Activated naive CD4-positive, alpha-beta T cell treated with Interleukin-2 at 50 U/mL for 16 hours (primary cell): ENCODE results near the gene MIER3.
A peak's percentile ranks its signal among the peaks of the same experiment; 100 is the strongest.
"Not testable (repeated sequence)": the region's sequence is repeated elsewhere in the genome, so short reads cannot be mapped to it uniquely, and the experiment has no call there.

Source experiments
- DNase-seq: peaks from one replicate; pipeline ENCODE4 v3.0.0-alpha.2; 2020

The MIER3 gene, protein sequence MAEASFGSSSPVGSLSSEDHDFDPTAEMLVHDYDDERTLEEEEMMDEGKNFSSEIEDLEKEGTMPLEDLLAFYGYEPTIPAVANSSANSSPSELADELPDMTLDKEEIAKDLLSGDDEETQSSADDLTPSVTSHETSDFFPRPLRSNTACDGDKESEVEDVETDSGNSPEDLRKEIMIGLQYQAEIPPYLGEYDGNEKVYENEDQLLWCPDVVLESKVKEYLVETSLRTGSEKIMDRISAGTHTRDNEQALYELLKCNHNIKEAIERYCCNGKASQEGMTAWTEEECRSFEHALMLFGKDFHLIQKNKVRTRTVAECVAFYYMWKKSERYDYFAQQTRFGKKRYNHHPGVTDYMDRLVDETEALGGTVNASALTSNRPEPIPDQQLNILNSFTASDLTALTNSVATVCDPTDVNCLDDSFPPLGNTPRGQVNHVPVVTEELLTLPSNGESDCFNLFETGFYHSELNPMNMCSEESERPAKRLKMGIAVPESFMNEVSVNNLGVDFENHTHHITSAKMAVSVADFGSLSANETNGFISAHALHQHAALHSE

DNA sequence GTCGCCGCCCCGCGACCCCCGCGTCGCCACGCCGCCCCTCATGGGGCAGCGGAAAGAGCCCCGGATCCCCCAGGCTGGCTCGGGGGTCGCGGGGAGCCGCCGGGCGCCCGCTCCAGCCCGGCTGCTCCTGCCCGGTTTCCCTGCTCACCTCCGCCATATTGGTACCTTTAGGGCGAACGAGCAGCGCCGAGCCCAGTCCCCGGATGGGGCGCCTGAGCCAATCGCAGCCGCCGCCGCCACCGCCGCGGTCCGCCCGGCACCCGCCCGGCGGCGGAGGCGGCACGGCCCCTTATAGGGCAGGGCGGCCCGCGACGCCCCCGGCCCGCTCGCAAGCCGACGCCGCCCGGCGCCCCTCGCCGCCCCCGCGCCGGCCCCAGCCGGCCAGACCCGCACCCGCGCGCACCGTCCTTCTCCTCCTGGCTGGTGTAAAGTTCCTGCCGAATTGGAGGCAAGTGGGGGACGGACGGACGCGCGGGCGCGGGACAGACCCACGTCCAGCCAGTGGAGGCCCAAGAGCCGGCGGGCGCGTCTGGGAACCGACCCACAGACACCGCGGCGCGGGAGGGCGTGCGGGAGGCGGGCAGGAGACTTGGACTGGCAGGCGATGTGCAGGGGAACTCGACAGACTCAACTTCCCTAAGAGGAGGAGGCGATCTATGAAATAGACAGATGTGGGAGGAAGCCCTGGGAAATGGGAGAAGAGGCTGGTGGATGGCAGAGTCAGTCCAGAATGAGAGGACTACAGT, at the start of gene MIER3:
MIER3 (minus strand) TSS at position 178 of the 746 bp plus-strand sequence; CDS start at position 157, 21 bp downstream.
- peak; percentile 82 for DNase-seq

DNA sequence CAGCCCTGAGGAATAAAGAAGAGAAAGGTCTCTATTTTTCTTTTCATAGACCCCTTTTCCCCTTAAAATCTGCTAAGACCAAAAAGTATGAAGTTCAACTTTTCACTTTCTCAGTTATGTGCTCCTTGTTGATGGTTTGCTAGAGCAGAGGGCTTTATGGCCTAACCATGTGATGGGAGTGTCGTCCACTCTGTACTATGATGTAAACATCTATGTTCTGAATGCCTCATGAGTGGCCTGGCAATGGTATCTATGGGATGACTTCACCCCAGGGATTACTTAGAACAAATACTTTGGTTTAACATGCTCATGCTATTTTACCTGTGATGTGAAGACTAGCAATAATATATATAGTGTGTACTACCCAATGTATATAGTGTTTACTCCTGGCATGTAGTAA, 43.7 kb upstream of the MIER3 start:
- no peak for DNase-seq

DNA sequence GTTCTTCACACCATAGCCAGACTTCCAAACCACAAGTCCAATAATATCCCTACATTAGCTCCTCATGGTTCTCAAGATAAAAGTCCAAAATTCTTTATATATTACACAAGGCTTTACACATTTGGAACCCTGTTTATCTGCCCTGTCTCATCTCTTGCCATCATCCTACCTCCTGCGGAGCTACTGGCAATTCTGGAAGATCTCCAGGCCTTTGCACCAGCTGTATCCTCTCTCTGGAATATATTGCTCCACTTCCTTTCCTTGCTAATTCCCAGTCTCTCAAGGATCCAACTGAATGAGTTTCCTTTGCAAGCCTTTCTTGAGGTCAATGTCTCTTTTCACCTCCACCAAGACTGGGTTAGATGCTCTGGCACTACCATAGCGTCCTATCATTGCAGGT, 41.3 kb upstream of the MIER3 start:
- no peak for DNase-seq

DNA sequence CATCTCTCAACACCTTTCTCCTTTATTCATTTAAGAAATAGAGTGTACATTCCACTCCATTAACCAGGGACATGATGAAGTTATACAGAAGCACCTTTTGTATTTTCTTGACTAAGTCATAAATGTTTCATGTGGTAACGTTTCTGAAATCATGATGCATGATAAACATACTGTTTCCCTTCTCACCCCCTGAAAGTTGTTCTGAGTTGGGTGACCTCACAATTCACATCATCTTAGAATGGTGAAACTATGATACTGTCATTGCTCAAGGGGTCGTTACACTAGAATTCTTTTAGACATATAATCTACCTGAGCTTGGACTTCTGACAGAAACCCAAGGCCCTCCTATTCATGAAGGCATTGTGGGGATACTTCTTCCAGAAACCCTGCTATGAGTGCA, 37.8 kb upstream of the MIER3 start:
- DNase-seq = no peak

DNA sequence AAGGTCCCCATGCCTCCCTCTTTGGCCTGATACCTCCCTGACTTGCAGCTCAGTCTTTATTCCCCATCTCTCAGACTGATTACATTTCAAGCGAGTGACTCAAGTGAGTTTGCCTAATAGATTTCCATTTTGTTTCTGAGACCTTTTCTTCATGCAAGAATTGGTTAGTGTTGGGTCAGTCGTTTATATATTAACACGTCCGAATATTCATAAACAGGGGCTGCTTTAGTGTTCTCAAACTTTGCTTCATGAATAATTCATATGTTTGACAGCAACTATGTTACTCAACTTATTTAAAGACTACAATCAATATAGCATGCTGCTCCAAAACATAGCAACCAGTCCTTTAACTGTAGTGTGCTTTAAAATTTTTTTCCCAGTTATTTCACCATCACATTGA, 36.6 kb upstream of the MIER3 start:
- DNase-seq = no peak

DNA sequence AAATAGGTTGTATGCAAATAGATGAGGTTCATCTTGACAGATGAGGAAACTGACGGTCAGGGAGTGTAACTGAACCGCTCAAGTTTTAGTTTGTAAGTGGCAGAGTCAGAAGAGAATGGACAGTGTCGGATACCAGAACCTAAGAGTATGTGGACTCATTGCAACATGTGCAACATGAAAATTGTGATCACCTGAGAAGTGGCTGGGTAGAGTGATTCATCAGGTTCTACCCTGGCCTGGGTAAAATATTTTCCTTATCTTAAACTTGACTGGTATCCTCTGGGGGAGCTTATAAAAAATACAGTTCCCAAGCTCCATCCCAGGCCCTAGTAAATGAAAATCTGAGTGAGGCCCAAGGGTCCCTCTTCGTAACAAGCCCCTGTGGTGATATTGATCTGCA, 35.2 kb upstream of the MIER3 start:
- no peak for DNase-seq

DNA sequence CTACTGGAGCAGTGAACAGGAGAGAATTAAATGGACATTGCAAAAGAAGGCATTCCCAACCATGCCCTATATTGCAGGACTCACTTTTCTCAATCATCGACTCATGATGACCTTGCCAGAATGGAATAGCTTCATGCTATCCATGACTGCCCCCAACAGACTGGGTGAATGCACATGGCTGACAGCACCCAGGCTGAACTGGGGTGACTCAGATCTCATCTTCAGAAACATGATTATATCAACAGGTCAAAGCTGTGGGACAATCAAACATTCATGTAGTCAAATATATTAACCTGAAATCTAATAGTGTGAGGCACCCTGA, 34.7 kb upstream of the MIER3 start:
- no peak for DNase-seq

DNA sequence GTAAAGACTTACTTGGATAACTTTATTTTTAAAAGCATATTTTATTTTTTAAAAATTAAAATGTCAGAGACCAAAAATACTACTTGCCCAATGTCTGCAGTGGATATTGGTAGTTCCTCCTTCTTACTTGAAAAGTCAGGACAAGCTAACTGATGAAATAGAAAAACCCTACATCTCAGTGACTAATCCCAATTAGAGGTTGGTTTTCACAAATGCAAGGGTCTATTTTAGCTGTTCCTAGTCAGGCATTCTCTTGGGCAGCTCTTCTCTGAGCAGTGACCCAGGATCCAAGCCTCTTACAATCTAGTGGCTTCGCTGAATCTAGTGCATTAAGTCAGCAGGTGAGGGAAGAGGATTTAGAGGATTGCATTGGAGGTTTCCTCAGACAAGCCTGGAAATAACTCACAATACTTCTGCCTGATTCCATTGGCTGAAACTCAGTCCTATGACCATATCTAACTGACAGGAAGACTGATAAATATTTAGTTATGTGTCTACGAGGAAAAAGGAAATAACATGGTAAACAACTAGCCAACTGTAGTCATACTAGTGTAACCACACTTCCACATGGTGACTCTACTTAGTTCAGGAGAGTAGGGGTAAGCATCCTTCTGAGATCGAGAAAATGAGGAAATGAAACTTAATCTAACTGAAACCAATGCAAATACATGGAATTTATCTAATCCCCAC, 34.2 kb upstream of the MIER3 start:
- DNase-seq = no peak

DNA sequence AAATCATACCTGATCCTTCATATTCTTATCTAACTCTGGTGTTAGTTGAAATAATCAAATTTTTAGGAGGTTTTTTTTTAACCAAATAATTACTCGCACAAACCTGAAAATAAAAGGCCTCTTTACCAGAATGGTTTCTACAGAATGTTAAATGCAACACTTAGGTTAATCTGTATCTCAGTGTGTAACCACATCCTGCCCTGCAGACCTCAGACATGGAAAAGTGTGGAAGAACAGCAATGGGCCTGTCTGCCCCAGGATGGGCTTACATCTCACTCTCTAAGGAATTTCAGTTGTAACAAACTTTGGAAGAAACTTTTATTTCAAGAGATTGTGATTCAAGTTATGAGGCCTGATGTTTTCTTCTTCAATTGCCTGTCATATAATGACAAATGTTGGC, 32.5 kb upstream of the MIER3 start:
- no peak for DNase-seq

DNA sequence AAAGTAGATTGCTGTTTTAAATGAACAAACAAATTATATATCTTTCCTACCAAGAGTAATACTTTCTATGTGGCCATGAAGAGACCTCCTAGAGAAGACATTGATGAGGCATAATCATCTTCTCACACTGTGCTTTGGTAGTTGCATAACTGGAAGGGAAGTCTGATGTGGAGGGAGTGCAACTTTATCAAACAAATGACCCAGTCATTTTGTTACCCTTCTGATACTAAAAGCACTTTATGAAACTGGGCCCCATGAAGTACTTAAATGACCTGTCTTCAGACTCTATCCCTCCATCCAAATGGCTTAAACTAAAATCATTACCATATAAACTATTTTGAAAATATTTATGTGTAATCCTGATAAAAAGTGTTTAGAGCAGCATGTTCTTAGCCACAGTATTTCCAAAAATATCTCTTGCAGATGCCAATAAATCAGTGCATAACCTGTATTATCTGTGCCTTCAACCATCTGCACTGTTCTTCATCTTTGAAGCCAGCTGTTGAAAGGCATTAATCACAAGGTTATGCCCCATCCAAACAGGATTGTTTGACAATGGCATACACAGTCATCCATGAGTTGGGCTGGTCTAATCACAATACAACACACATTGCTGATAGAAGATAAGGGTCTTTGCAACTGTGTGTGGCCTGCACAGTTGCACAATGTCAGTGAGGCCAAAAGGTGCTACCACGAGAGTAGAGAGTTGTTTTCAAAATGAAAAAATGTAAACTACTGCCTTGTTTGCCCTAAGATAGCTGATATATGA, 31.9 kb upstream of the MIER3 start:
- DNase-seq = no peak

DNA sequence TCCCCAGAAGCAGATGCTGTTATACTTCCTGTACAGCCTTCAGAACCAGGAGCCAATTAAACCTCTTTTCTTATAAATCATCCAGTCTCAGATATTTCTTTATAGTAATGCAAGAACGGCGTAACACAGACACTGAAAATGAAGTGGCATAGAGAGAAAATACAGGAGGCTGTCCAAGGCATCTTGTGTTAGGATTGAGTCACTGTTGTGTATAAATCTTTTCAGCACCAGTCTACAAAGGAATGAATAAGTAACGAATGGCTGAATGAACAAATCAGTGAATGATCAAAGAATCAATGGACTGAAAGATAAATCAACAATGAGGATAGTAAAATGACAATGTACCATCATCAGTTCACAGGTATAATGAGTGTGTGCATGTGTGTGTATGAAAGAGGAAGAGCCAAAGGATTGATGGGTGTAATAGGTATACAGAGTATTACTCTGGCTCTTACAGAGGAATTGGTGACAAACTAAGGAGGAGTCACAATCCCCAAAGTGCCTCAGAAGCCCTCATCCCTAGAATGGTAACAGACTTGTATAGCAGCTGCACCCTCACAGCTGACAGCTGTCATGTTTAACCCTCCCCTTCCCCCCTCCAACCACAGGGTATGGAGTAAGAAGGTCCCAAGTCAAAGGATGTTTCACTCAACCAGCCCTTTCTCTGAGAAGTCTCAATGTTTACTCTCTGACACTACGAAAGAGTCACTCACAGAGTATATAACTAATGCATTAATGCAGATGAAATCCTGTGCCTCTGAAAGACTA, 29.8 kb upstream of the MIER3 start:
- no peak for DNase-seq

DNA sequence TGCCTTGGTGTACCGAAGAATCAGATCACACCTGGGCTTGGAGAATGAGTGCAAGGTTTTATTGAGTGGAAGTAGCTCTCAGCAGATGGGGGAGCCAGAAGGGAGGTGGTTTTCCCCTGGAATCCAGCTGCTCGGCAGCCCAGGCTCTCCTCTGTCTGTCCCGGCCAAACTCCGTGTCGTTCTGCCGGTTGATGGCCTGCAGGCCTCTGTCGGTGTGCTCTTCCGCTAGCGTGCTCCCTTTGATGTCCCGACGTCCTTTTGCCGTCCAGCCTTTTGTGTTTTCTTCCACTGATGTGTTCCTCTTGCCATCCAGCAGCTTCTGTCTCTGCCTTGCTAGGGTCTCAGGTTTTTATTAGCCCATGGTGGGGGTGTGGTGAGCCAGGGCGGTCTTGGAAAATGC, 28.0 kb upstream of the MIER3 start:
- no peak for DNase-seq

DNA sequence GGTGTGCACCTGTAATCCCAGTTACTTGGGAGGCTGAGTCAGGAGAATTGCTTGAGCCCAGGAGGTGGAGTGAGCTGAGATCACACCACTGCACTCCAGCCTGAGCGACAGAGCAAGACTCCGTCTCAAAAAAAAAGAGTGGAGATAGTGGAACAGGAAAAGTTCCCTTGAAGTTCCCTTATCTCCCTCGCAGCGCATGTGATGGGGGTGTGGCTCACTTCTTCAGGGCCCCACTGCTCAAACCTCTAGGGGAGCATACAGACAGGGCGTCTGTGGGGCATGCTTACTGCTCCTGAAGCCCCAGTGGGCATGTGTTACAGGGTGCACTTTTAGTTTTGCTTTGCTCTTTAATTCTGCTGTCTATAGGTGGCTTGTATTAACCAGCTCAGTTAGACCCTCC, 27.6 kb upstream of the MIER3 start:
- DNase-seq = not testable (repeated sequence)

DNA sequence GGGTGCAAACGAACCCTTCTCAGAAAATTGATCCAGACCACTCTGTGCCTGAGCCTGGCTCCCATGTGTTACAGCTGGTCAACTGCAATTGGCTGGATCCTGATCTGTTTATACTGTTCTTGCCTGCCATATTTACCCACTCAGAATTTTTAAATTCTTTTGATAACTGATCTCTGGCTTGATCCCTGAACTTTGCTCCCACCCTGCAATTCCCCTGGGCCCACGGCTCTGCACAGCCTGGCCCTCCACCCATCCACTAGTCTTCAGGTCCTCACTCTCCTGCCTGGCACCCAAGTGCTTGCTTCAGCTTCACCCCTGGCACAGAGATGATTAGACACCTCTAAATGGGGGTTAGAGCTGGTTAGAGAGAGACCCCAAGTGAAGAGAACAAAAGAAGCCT, 25.9 kb upstream of the MIER3 start:
- no peak for DNase-seq

DNA sequence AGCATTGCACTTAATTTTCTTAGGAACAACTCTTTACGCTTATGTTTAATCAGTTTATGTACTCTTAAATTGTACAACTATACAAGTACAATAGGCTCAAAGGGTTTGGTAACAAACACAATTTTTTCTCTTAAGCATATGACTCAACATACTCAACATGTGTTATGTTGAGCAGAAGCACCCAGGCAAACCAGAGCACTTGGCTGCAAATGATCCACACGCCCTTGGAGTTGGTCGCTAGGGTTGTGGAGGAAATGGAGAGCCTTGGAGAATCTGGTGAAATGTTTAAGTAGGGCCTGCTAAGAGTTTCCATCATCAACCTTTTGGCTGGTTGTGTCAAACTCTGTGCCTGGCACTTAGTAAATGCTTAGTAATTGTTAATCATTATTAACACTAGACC, 25.1 kb upstream of the MIER3 start:
- no peak for DNase-seq

DNA sequence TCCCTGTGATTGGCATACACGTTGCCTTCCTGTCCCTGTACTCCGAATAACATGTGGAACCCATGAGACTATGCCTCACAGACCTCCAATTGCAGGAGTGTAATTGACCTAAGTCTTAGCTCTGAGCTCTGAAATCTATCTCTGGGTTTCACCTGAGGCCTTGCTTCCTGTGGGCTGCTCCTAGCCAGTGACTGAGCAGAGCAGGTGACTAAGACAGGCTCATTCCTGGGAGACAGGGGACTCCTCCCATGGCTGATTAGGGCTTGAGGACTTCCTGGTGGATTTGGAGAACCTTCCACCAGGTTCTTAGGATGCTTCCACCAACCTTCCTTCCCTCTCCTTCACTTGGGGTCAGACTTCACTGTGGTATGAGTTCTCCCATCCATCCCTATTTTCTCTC, 22.3 kb upstream of the MIER3 start:
- no peak for DNase-seq

DNA sequence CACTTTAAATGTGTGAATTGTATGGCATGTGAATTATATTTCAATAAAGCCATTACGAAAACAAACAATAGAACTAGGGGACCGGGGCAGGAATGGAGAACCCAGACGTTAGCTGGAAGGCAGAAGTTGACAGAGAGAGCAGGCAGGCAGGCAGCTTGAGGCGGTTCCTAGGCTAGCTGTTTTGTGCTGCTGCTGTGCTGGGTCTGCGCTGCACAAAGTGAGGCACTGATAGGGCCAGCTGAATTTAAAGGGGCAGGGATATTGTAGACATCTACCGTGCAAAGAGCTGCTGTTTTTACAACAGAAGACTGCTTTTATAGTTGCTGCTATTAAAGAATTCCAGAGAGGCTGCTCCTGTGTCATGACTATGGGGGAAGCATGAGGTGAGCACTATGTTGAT, 21.6 kb upstream of the MIER3 start:
- no peak for DNase-seq

DNA sequence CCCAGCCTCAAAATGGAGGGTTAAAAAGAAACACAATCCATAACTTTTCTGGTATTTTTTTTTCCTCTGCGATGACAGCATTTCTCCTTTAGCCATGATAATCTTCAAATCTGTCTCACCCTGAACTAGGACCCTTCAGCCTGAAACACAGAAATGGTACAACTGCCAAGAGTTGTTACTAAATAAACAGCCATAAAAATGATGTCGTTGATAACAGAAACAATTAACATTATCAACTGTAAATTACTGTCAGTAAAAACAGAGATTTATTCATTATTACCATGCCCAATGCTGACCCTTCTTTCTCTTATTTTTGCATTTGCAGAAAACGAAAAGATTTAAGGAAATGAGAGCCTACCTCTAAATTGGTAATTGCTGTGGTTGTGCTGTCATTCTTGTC, 19.4 kb upstream of the MIER3 start:
- no peak for DNase-seq

DNA sequence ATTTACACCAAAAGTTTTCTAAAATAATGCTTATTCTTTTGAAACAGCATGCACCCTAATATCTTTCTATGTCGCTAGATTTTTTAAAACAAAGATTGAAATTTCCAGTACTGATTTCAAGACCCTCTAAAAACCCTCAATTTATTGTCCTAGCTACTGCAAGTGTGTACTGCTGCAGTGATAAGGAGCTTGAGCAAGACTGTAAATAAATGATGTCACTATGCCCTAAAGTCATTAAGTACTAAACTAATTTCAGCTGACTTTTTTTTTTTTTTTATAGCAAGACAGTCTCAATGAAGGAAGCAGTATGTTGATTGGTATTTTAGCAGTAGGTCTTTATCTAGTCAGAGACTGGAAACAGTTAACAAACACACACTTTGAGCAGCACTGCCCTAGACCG, 12.2 kb upstream of the MIER3 start:
- DNase-seq = no peak

DNA sequence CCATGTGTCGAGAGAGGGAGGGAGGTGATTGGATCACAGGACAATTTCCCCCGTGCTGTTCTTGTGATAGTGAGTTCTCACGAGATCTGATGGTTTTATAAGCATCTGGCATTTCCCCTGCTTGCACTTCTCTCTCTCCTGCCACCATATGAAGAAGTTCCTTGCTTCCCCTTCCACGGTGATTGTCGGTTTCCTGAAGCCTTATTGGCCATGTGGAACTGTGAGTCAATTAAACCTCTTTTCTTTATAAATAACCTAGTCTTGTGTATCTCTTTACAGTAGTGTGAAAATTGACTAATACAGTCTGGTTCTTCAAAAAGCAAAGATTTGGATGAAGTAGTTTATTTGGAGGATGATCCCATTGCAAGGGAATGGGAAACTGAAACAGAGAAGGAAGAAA, 11.3 kb upstream of the MIER3 start:
- no peak for DNase-seq

DNA sequence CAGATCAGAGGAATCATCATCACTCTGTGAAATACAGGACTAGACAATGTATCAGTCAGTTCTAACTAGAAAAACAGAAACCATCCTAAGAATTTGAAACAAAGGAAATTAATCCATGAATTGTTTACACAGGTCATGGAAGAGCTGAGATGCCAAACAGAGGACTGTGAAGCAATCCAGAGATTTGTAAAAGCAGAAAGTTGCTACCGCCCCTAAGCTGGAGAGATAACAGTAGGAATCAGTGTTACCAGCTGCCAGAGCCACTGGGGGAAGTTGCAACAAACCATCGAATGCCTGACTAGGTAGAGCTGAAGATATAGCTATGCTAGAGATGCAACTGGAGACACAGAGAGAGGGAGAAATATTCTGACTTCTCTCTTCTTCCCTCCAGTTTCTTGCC, 10.4 kb upstream of the MIER3 start:
- no peak for DNase-seq

DNA sequence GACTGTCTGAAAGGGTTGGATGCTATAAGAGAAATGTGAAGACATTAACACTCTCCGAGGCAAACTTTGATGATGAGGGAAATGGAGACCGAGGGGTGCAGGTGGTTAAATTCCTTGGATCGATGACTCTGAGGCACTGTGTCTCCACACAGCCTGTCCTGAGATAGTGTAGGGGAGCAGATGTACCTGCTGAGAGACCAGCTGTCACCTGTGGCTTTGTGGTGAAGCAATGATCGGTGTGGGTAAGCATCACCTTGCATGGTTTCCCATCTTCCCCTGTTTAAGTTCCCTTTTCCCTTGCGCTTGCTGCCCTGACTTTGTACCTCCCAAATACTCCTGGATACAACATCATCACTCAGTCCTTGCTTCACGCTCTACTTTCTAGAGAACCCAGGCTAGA, 9.8 kb upstream of the MIER3 start:
- no peak for DNase-seq
